Liver (tissue), 9 donors: ENCODE results near the gene ARHGAP29. TPM values are rescaled to one million over a fixed set of nuclear protein-coding genes. Genes with fewer than 3 reads are reported as not detected.

ENCODE experiments used
- DNase-seq: peaks from one replicate; pipeline ENCODE4 v3.0.0-alpha.2; 2017; ENCODE audit warnings: low spot score
- H3K27ac ChIP-seq, 2 donors: one replicate each; pipeline ENCODE4 v1.7.0; 2013; ENCODE audit warnings: inconsistent platforms in 2 of 2, low read length in 2 of 2, control low read depth in 1 of 2, low read depth in 1 of 2, mild to moderate bottlenecking in 1 of 2
- H3K27me3 ChIP-seq, 4 donors: one replicate each; pipeline versions ENCODE4 v1.6.1 to v1.7.0; 2013; ENCODE audit warnings: low read length in 3 of 4, inconsistent platforms in 1 of 4, mild to moderate bottlenecking in 1 of 4, moderate library complexity in 1 of 4; ENCODE audit not compliant: control insufficient read depth in 4 of 4, insufficient read depth in 4 of 4
- H3K36me3 ChIP-seq, 4 donors: one replicate each; pipeline versions ENCODE4 v1.6.1 to v1.7.0; 2013; ENCODE audit warnings: low read length in 3 of 4, mild to moderate bottlenecking in 3 of 4, low read depth in 1 of 4, moderate library complexity in 1 of 4; ENCODE audit not compliant: control insufficient read depth in 4 of 4, insufficient read depth in 3 of 4
- H3K4me1 ChIP-seq, 4 donors: one replicate each; pipeline versions ENCODE4 v1.6.1 to v1.7.0; 2013; ENCODE audit warnings: low read length in 3 of 4, mild to moderate bottlenecking in 3 of 4, moderate library complexity in 1 of 4; ENCODE audit not compliant: control insufficient read depth in 4 of 4, insufficient read depth in 4 of 4
- H3K4me3 ChIP-seq, 3 donors: one replicate each; pipeline versions ENCODE4 v1.6.1 to v1.7.0; 2013; ENCODE audit warnings: low read length in 3 of 3, control low read depth in 1 of 3, low read depth in 1 of 3, mild to moderate bottlenecking in 1 of 3
- H3K9ac ChIP-seq, 2 donors: one replicate each; pipeline ENCODE4 v1.7.0; 2013; ENCODE audit warnings: low read length in 2 of 2, mild to moderate bottlenecking in 2 of 2, moderate library complexity in 2 of 2, control low read depth in 1 of 2, low read depth in 1 of 2
- H3K9me3 ChIP-seq, 4 donors: one replicate each; pipeline versions ENCODE4 v1.6.1 to v1.7.0; 2013; ENCODE audit warnings: low read length in 3 of 4; ENCODE audit not compliant: control insufficient read depth in 4 of 4
- CTCF ChIP-seq: fragments of 150-350 bp; IDR thresholded peaks from 2 replicates; pipeline ENCODE4 v1.5.1; 2017; ENCODE audit warnings: improper control_type of control experiment, low read depth, low read length; ENCODE audit not compliant: missing input control
- FOXA1 ChIP-seq: IDR thresholded peaks from 2 replicates; pipeline ENCODE4 v1.6.1; 2016; ENCODE audit warnings: antibody characterized with exemption
- FOXA2 ChIP-seq: IDR thresholded peaks from 2 replicates; pipeline ENCODE4 v1.6.1; 2016; ENCODE audit warnings: antibody characterized with exemption
- GABPA ChIP-seq, 2 donors: IDR thresholded peaks in 1 of 2; conservative IDR thresholded peaks in 1 of 2; 2 replicates each; pipeline ENCODE4 v1.6.1; 2016; ENCODE audit warnings: antibody characterized with exemption in 2 of 2, mild to moderate bottlenecking in 1 of 2, moderate library complexity in 1 of 2
- HNF4A ChIP-seq, 2 donors: conservative IDR thresholded peaks; 2 replicates each; pipeline ENCODE4 v1.6.1; 2016; ENCODE audit warnings: antibody characterized with exemption in 2 of 2, mild to moderate bottlenecking in 2 of 2
- HNF4G ChIP-seq: IDR thresholded peaks from 2 replicates; pipeline ENCODE4 v1.6.1; 2016; ENCODE audit warnings: antibody characterized with exemption
- JUND ChIP-seq, 2 donors: IDR thresholded peaks; 2 replicates each; pipeline ENCODE4 v1.6.1; 2016; ENCODE audit warnings: antibody characterized with exemption in 2 of 2
- NR2F2 ChIP-seq: IDR thresholded peaks from 2 replicates; pipeline ENCODE4 v1.6.1; 2016; ENCODE audit warnings: antibody characterized with exemption
- RAD21 ChIP-seq, 2 donors: IDR thresholded peaks; 2 replicates each; pipeline ENCODE4 v1.6.1; 2016; ENCODE audit warnings: antibody characterized with exemption in 2 of 2, mild to moderate bottlenecking in 2 of 2
- REST ChIP-seq: IDR thresholded peaks from 2 replicates; pipeline ENCODE4 v1.6.1; 2016; ENCODE audit warnings: antibody characterized with exemption, mild to moderate bottlenecking
- RXRA ChIP-seq, 2 donors: IDR thresholded peaks; 2 replicates each; pipeline ENCODE4 v1.6.1; 2017 to 2018; ENCODE audit warnings: antibody characterized with exemption in 2 of 2, mild to moderate bottlenecking in 1 of 2
- SP1 ChIP-seq: IDR thresholded peaks from 2 replicates; pipeline ENCODE4 v1.6.1; 2018; ENCODE audit warnings: antibody characterized with exemption, mild to moderate bottlenecking
- TAF1 ChIP-seq: conservative IDR thresholded peaks from 2 replicates; pipeline ENCODE4 v1.6.1; 2016; ENCODE audit warnings: antibody characterized with exemption, mild to moderate bottlenecking
- YY1 ChIP-seq: IDR thresholded peaks from 2 replicates; pipeline ENCODE4 v1.6.1; 2016; ENCODE audit warnings: antibody characterized with exemption, mild to moderate bottlenecking
- ZBTB33 ChIP-seq: IDR thresholded peaks from 2 replicates; pipeline ENCODE4 v1.6.1; 2016; ENCODE audit warnings: antibody characterized with exemption
- WGBS: extraction: QIAGEN DNeasy Blood & Tissue Kit; methylation state at CpG from one replicate; pipeline ENCODE4 v1.1.7; 2013; 5-methylcytosine and 5-hydroxymethylcytosine counted together
- polyA plus RNA-seq, 2 donors: library from polyadenylated mRNA; stranded (reverse) in 1 of 2; unstranded in 1 of 2; fragments of 200-250 nt in 1 of 2; fragments of >200 nt in 1 of 2; fragmentation: Nextera tagmentation in 1 of 2; extraction: Ambion mirVana in 1 of 2; gene quantifications; one replicate each; pipeline versions ENCODE4 v1.2.1 to v1.2.3, GENCODE V29; 2013 to 2015
- total RNA-seq, 2 donors: library from RNA; depleted of rRNA; stranded (reverse); fragments of >200 nt; gene quantifications; one replicate each; pipeline ENCODE4 v1.2.3, GENCODE V29; 2014
- TF ChIP-seq, protein P1 (sequence below): IDR thresholded peaks from 2 replicates; pipeline ENCODE4 v1.6.1; 2016; ENCODE audit warnings: antibody characterized with exemption
- TF ChIP-seq, protein P2 (sequence below): IDR thresholded peaks from 2 replicates; pipeline ENCODE4 v1.6.1; 2016; ENCODE audit warnings: antibody characterized with exemption
- donor health status: healthy.
- donor health status: healthy.
- donor health status: healthy.
- donor health status: healthy.
- donor health status: healthy.

Gene ARHGAP29
- total and polyA plus RNA-seq, 4 donors, result 8.3 to 27.7 (median 13.2) TPM

- H3K27me3 ChIP-seq, result no peaks in the 10 kb centered on the region
- H3K27ac ChIP-seq, result no peak overlapping the region
- H3K36me3 ChIP-seq, result no peaks in the 10 kb centered on the region
- H3K9ac ChIP-seq, result no peak overlapping the region
- TF ChIP-seq CTCF, result no peak
- TF ChIP-seq FOXA2, result no peak
- TF ChIP-seq RAD21 (IDR thresholded peaks at IDR 0.05), result no peak
- TF ChIP-seq YY1, result no peak
- no peak for TF ChIP-seq HNF4A (conservative IDR thresholded peaks at IDR 0.05)
- no peak for TF ChIP-seq ZBTB33
- no peak for TF ChIP-seq GABPA (IDR thresholded peaks at IDR 0.05 in 1 of 2, conservative IDR thresholded peaks at IDR 0.05 in 1 of 2)
- TF ChIP-seq HNF4G, result no peak
- TF ChIP-seq, protein P1, sequence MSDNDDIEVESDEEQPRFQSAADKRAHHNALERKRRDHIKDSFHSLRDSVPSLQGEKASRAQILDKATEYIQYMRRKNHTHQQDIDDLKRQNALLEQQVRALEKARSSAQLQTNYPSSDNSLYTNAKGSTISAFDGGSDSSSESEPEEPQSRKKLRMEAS, result no peak
- TF ChIP-seq FOXA1, result no peak
- WGBS, result 93% methylated on average over 7 of the region's 7 CpGs
- H3K9me3 ChIP-seq, result no peaks in the 10 kb centered on the region
- H3K4me3 ChIP-seq, result no peak overlapping the region
- H3K4me1 ChIP-seq, result peaks cover 0 to 8% (median 4%) of the 10 kb centered on the region in 4 donors
- no peak for DNase-seq
Measured at GRCh38 chr1:94259635-94260289, 22.4 kb upstream of the ARHGAP29 start.

DNA sequence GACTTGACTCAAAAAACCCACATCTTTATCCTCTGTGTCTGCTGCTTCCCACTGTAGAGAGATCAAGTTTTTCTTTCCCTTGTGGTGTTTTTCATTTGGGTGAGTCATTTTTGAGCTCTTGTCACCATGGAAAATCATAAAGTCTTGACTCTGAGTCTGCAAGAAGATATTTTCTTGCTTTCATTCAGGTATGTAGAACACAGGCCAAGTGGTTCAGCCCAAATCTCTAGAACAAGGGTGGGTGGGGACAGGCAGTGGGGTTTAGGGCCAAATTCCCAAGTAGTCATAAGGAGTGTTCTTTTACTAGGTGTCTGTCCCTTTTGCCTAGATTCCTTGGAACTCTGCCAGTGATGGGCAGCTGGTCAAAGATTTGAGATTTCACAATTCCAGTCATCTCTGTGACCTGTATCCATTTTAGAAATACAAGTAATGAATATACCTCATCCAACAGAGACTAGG, 21.5 kb upstream of the ARHGAP29 start:
- TF ChIP-seq RXRA (IDR thresholded peaks at IDR 0.05) (peak; percentile 36 to 49), ZBTB33 (no peak), CTCF (no peak), HNF4G (no peak), GABPA (IDR thresholded peaks at IDR 0.05 in 1 of 2, conservative IDR thresholded peaks at IDR 0.05 in 1 of 2) (no peak), JUND (IDR thresholded peaks at IDR 0.05) (peak; percentile 30 to 32), REST (no peak), RAD21 (IDR thresholded peaks at IDR 0.05) (peak; percentile 23 to 32), FOXA2 (no peak), NR2F2 (peak; percentile 53), SP1 (no peak), YY1 (peak; percentile 75), HNF4A (conservative IDR thresholded peaks at IDR 0.05) (peak; percentile 48 to 59), TAF1 (no peak)
- TF ChIP-seq, protein P2, sequence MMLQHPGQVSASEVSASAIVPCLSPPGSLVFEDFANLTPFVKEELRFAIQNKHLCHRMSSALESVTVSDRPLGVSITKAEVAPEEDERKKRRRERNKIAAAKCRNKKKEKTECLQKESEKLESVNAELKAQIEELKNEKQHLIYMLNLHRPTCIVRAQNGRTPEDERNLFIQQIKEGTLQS, result no peak
- H3K27ac ChIP-seq, result peak overlapping the region in 1 of 2 donors; percentile 29
- no peaks in the 10 kb centered on the region for H3K36me3 ChIP-seq

More for the DNA sequence above, 21.5 kb upstream of the ARHGAP29 start:
- no peaks in the 10 kb centered on the region for H3K27me3 ChIP-seq
- H3K4me3 ChIP-seq, result no peak overlapping the region
- H3K4me1 ChIP-seq, result peaks cover 2 to 8% (median 5%) of the 10 kb centered on the region in 4 donors
- no peak overlapping the region for H3K9ac ChIP-seq
- DNase-seq, result no peak
- H3K9me3 ChIP-seq, result no peaks in the 10 kb centered on the region
